ENCODE data around the gene AUNIP. TPM values are rescaled to one million over a fixed set of nuclear protein-coding genes. Genes with fewer than 3 reads are reported as not detected.
"Not testable (repeated sequence)": the region's sequence is repeated elsewhere in the genome, so short reads cannot be mapped to it uniquely, and the experiment has no call there.

The AUNIP gene
- total RNA-seq, 2 donors from 2014 or later, result 6.9 to 9.9 TPM

DNA sequence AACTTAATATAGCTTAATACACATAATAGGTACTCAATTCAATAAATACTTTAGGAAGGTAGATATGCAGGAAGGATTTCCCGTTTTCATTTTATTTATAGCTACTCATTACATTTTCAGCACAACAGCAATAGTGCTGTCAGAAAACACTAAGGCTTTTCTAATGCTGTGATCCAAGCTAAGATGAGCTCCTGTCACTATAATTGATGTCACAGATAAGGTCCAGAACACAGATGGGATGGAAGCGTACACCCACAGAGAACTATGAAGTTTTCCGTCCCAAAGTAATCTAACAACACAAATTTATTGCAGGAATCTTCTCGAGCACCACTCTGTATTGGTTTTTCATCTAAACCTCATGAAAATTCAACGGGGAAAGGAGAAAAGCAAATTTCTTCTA is 13.6 kb downstream of the AUNIP start:
- Mint-ChIP-seq H3K9me3 (no peaks in the 10 kb centered on the region), H3K4me3 (no peak overlapping the region), H3K27me3 (ENCODE audit: low read depth) (no peaks in the 10 kb centered on the region), H3K4me1 (ENCODE audit: low read depth) (peaks cover 10% of the 10 kb centered on the region), H3K27ac (no peak overlapping the region), H3K36me3 (ENCODE audit: insufficient read depth in 2 of 2) (peaks cover 0 to 3% of the 10 kb centered on the region in 2 donors)
- DNase-seq (no peak), ATAC-seq (replicated peaks in 1 of 2) (no peak)

- Mint-ChIP-seq H3K4me3 (no peak overlapping the region), H3K36me3 (ENCODE audit: insufficient read depth in 2 of 2) (peaks cover 2 to 3% of the 10 kb centered on the region in 2 donors), H3K4me1 (ENCODE audit: low read depth) (peaks cover 10% of the 10 kb centered on the region), H3K27ac (no peak overlapping the region), H3K9me3 (peaks cover 3 to 4% of the 10 kb centered on the region in 2 donors), H3K27me3 (ENCODE audit: low read depth) (no peaks in the 10 kb centered on the region)
- DNase-seq (no peak), ATAC-seq (replicated peaks in 1 of 2) (no peak)
These were observed 14.5 kb downstream of the AUNIP start for GRCh38 chr1:25844536-25845337.

- H3K27ac Mint-ChIP-seq, result no peak overlapping the region
- H3K27me3 Mint-ChIP-seq (ENCODE audit: low read depth), result no peaks in the 10 kb centered on the region
- no peak for ATAC-seq (replicated peaks in 1 of 2)
- no peak overlapping the region for H3K4me3 Mint-ChIP-seq
- peaks cover 2 to 3% of the 10 kb centered on the region in 2 donors for H3K36me3 Mint-ChIP-seq (ENCODE audit: insufficient read depth in 2 of 2)
- H3K9me3 Mint-ChIP-seq, result peaks cover 3 to 4% of the 10 kb centered on the region in 2 donors
- DNase-seq, result no peak
- peaks cover 10% of the 10 kb centered on the region for H3K4me1 Mint-ChIP-seq (ENCODE audit: low read depth)
These were observed 15.8 kb downstream of the AUNIP start for GRCh38 chr1:25843483-25843882.

GRCh38 chr1:25839808-25840207 is 19.4 kb downstream of the AUNIP start:
- not testable (repeated sequence) for ATAC-seq (replicated peaks in 1 of 2); H3K27ac Mint-ChIP-seq; DNase-seq; H3K9me3 Mint-ChIP-seq; H3K4me3 Mint-ChIP-seq; H3K36me3 Mint-ChIP-seq (ENCODE audit: insufficient read depth in 2 of 2); H3K4me1 Mint-ChIP-seq (ENCODE audit: low read depth); H3K27me3 Mint-ChIP-seq (ENCODE audit: low read depth)

GRCh38 chr1:25837262-25837875 is 21.9 kb downstream of the AUNIP start:
- no peak overlapping the region for H3K27ac Mint-ChIP-seq
- peaks cover 3 to 4% of the 10 kb centered on the region in 2 donors for H3K9me3 Mint-ChIP-seq
- peaks cover 2 to 13% of the 10 kb centered on the region in 2 donors for H3K36me3 Mint-ChIP-seq (ENCODE audit: insufficient read depth in 2 of 2)
- H3K27me3 Mint-ChIP-seq (ENCODE audit: low read depth), result no peaks in the 10 kb centered on the region
- no peak for DNase-seq
- H3K4me1 Mint-ChIP-seq (ENCODE audit: low read depth), result no peaks in the 10 kb centered on the region
- ATAC-seq (replicated peaks in 1 of 2), result no peak
- no peak overlapping the region for H3K4me3 Mint-ChIP-seq

GRCh38 chr1:25836695-25837094 is 22.6 kb downstream of the AUNIP start:
- Mint-ChIP-seq H3K4me3 (no peak overlapping the region), H3K4me1 (ENCODE audit: low read depth) (peaks cover 1% of the 10 kb centered on the region), H3K27me3 (ENCODE audit: low read depth) (no peaks in the 10 kb centered on the region), H3K27ac (no peak overlapping the region), H3K9me3 (peaks cover 3 to 4% of the 10 kb centered on the region in 2 donors), H3K36me3 (ENCODE audit: insufficient read depth in 2 of 2) (peaks cover 2 to 14% of the 10 kb centered on the region in 2 donors)
- DNase-seq, result no peak
- no peak for ATAC-seq (replicated peaks in 1 of 2)

DNA sequence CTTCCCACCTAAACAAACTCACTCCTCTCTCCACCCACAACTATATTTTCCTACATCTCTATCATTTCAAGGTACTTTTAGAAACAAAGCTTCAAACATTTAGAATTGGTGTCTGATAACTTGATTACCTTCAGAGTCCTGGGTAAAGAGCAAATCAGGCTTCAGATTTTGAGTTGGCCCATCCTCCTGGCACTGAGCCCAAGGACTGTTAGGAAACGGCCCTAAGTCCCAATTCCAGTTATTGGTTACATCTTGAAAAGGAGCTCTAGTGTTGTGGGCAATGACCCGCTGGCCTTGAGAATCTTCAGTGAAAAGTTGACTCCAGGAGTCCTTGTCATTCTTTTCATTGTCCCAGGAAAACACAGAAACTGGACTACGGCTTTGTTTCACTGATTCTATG is 24.4 kb downstream of the AUNIP start:
- H3K27me3 Mint-ChIP-seq (ENCODE audit: low read depth), result no peaks in the 10 kb centered on the region
- H3K27ac Mint-ChIP-seq, result no peak overlapping the region
- peaks cover 4 to 19% of the 10 kb centered on the region in 2 donors for H3K36me3 Mint-ChIP-seq (ENCODE audit: insufficient read depth in 2 of 2)
- H3K4me1 Mint-ChIP-seq (ENCODE audit: low read depth), result peaks cover 5% of the 10 kb centered on the region
- no peak overlapping the region for H3K4me3 Mint-ChIP-seq
- ATAC-seq (replicated peaks in 1 of 2) (no peak), DNase-seq (no peak)
- peaks cover 0 to under 1% of the 10 kb centered on the region in 2 donors for H3K9me3 Mint-ChIP-seq

DNA sequence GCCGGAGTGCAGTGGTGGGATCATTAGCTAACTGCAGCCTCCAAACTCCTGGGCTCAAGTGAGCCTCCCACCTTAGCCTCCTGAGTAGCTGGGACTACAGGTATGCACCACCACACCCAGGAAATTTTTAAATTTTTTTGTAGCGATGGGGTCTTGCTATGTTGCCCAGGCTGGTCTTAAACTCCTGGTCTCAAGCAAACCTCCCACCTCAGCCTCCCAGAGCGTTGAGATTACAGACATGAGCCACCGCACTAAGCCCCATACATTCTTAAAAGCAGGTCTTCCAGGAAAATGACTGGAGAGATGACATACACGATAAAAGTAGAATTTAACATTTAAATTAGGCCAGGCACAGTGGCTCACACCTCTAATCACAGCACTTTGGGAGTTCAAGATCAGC is 26.1 kb downstream of the AUNIP start:
- ATAC-seq (replicated peaks in 1 of 2) (no peak), DNase-seq (no peak)
- Mint-ChIP-seq H3K27me3 (ENCODE audit: low read depth) (no peaks in the 10 kb centered on the region), H3K9me3 (no peaks in the 10 kb centered on the region), H3K4me1 (ENCODE audit: low read depth) (peaks cover 5% of the 10 kb centered on the region), H3K4me3 (no peak overlapping the region), H3K36me3 (ENCODE audit: insufficient read depth in 2 of 2) (peaks cover 5 to 24% of the 10 kb centered on the region in 2 donors), H3K27ac (no peak overlapping the region)

- Mint-ChIP-seq H3K27me3 (ENCODE audit: low read depth) (no peaks in the 10 kb centered on the region), H3K4me3 (no peak overlapping the region), H3K4me1 (ENCODE audit: low read depth) (peaks cover 5% of the 10 kb centered on the region), H3K9me3 (no peaks in the 10 kb centered on the region), H3K36me3 (ENCODE audit: insufficient read depth in 2 of 2) (peaks cover 5 to 27% of the 10 kb centered on the region in 2 donors), H3K27ac (no peak overlapping the region)
- no peak for ATAC-seq (replicated peaks in 1 of 2)
- no peak for DNase-seq
These were observed 26.8 kb downstream of the AUNIP start for GRCh38 chr1:25832336-25833037.

- DNase-seq, result no peak
- no peak for ATAC-seq (replicated peaks in 1 of 2)
- H3K9me3 Mint-ChIP-seq, result no peaks in the 10 kb centered on the region
- H3K4me1 Mint-ChIP-seq (ENCODE audit: low read depth), result peaks cover 5% of the 10 kb centered on the region
- no peaks in the 10 kb centered on the region for H3K27me3 Mint-ChIP-seq (ENCODE audit: low read depth)
- H3K36me3 Mint-ChIP-seq (ENCODE audit: insufficient read depth in 2 of 2), result peaks cover 5 to 27% of the 10 kb centered on the region in 2 donors
- H3K4me3 Mint-ChIP-seq, result no peak overlapping the region
- no peak overlapping the region for H3K27ac Mint-ChIP-seq
These were observed 27.6 kb downstream of the AUNIP start for GRCh38 chr1:25831569-25832196.

DNA sequence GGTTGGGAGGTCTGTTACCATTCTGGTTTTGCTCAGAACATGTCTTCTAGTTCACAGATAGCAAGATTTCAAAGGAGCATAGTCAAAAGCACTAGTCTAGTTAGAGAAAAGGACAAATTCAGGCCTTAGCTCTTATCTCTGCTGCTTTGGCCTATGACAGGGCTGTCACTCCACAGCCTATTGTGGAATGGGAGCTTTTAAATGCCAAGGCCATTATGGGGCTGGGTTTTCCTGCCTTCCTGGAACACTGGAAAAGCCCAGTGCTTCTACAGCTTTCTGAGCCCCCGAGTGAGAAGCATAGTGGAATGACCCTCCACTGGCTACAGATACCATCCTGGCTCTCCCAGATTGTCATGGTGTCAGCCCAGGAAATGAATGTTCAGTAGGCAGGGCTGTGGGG is 30.2 kb downstream of the AUNIP start:
- DNase-seq (no peak), ATAC-seq (replicated peaks in 1 of 2) (no peak)
- H3K36me3 Mint-ChIP-seq (ENCODE audit: insufficient read depth in 2 of 2), result peaks cover 5 to 20% of the 10 kb centered on the region in 2 donors
- no peak overlapping the region for H3K4me3 Mint-ChIP-seq
- H3K9me3 Mint-ChIP-seq, result no peaks in the 10 kb centered on the region
- no peak overlapping the region for H3K27ac Mint-ChIP-seq
- no peaks in the 10 kb centered on the region for H3K27me3 Mint-ChIP-seq (ENCODE audit: low read depth)
- H3K4me1 Mint-ChIP-seq (ENCODE audit: low read depth), result peaks cover 5% of the 10 kb centered on the region

DNA sequence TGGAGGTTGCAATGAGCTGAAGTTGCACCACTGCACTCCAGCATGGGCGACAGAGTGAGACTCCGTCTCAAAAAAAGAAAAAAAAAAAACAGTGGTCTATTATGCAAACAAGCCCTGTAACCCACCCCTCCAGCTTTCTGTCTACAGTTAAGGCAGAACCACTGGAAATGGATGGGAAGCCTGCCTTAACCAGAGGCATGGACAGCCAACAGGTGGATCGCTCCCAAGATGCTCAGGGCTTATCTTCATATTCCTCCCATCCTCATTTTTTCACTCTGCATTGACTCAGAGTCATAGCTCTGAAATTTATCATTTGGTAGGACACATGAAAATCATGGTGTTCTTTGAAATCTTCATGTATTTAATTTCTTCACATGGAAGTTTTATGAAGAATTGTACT is 30.8 kb downstream of the AUNIP start:
- H3K4me1 Mint-ChIP-seq (ENCODE audit: low read depth), result peaks cover 5% of the 10 kb centered on the region
- H3K36me3 Mint-ChIP-seq (ENCODE audit: insufficient read depth in 2 of 2), result peaks cover 5 to 16% of the 10 kb centered on the region in 2 donors
- no peaks in the 10 kb centered on the region for H3K27me3 Mint-ChIP-seq (ENCODE audit: low read depth)
- H3K9me3 Mint-ChIP-seq, result no peaks in the 10 kb centered on the region
- DNase-seq (no peak), ATAC-seq (replicated peaks in 1 of 2) (no peak)
- no peak overlapping the region for H3K27ac Mint-ChIP-seq
- H3K4me3 Mint-ChIP-seq, result no peak overlapping the region

DNA sequence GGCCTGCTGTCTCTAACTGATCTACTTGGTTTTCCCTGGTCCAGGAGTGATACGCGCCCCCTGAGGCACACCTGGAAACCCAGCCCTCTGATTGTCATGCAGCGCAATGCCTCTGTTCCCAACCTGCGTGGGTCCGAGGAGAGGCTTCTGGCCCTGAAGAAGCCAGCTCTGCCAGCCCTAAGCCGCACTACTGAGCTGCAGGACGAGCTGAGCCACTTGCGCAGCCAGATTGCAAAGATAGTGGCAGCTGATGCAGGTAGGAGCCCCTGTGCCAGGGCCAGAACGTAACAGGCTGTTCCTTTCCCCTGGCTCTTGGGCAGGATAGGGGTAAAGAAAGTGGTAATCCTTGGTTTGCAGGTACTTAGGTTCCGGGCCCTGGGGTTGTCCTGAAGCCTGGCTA is 32.7 kb downstream of the AUNIP start:
- Mint-ChIP-seq H3K27me3 (ENCODE audit: low read depth) (no peaks in the 10 kb centered on the region), H3K4me3 (no peak overlapping the region), H3K36me3 (ENCODE audit: insufficient read depth in 2 of 2) (peaks cover 5 to 16% of the 10 kb centered on the region in 2 donors), H3K9me3 (no peaks in the 10 kb centered on the region), H3K27ac (no peak overlapping the region), H3K4me1 (ENCODE audit: low read depth) (peaks cover 11% of the 10 kb centered on the region)
- no peak for DNase-seq
- no peak for ATAC-seq (replicated peaks in 1 of 2)

Measured in activated T-cell treated with anti-CD3 and anti-CD28 coated beads, Interleukin-2, amount 50 U/mL, for 72 hours (primary cell).